Measurements from ENCODE around the gene AIG1. TPM values are rescaled to one million over a fixed set of nuclear protein-coding genes. Genes with fewer than 3 reads are reported as not detected.
"Not testable (repeated sequence)": the region's sequence is repeated elsewhere in the genome, so short reads cannot be mapped to it uniquely, and the experiment has no call there.

The AIG1 gene
- total RNA-seq, 6 experiments from 2014 or later: 50.7 to 70.5 (median 52.5) TPM

DNA sequence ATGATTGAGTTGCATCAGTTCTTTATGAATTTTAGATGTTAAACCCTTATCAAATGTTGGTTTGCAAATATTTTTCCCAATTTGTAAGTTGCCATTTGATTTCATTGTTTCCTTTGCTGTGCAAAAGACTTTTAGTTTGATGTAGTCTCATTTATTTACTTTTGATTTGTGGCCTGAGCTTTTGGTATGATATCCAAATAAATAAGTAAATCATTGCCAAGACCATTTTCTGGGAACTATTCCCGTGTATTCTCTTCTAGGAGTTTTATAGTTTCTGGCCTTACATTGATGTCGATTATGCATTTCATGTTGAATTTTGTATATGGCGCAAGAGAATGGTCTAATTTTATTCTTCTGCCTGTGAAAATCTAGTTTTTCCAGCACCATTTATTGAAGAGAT is 13.4 kb downstream of the AIG1 start:
- TF ChIP-seq, protein P1, sequence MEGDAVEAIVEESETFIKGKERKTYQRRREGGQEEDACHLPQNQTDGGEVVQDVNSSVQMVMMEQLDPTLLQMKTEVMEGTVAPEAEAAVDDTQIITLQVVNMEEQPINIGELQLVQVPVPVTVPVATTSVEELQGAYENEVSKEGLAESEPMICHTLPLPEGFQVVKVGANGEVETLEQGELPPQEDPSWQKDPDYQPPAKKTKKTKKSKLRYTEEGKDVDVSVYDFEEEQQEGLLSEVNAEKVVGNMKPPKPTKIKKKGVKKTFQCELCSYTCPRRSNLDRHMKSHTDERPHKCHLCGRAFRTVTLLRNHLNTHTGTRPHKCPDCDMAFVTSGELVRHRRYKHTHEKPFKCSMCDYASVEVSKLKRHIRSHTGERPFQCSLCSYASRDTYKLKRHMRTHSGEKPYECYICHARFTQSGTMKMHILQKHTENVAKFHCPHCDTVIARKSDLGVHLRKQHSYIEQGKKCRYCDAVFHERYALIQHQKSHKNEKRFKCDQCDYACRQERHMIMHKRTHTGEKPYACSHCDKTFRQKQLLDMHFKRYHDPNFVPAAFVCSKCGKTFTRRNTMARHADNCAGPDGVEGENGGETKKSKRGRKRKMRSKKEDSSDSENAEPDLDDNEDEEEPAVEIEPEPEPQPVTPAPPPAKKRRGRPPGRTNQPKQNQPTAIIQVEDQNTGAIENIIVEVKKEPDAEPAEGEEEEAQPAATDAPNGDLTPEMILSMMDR (IDR thresholded peaks at IDR 0.05): no peak
- peaks cover 29% of the 10 kb centered on the region for H3K36me3 Mint-ChIP-seq (ENCODE audit: low read depth)
- no peak overlapping the region for H3K4me3 Mint-ChIP-seq
- no peaks in the 10 kb centered on the region for H3K4me1 Mint-ChIP-seq (ENCODE audit: low read depth)
- peaks cover 17% of the 10 kb centered on the region for H3K9me3 Mint-ChIP-seq
- no peaks in the 10 kb centered on the region for H3K27me3 Mint-ChIP-seq (ENCODE audit: insufficient read depth)
- no peak for DNase-seq
- no peak overlapping the region for H3K27ac Mint-ChIP-seq

DNA sequence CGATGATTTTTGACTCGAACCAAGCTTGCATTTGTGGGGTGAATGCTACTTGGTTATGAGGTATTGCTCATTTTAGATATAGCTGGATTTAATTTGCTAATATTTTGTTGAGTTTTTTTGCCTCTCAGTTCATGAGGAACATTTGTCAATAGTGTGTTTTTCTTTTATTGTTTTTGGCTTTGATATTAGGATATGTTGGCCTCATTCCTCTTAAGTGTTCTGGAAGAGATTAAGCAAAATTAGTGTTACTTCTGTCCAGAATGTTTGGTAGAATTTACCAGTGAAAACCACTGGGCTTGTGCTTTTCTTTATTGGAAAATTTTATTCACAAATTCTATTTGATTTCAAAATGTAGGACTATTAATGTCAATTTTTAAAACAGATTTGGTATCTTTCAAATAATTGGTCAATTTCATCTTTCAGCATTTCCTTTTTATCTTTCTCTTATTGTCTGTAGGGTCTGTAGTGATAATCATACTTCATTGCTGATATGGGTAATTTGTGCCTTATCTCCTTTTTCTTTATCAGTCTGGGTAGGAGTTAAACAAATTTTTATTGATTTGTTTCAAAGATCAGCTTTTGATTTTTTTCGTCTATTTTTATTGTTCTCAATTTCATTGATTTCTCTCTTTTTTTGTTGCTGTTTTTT is 14.1 kb downstream of the AIG1 start:
- DNase-seq: no peak
- H3K4me1 Mint-ChIP-seq (ENCODE audit: low read depth): no peaks in the 10 kb centered on the region
- no peak overlapping the region for H3K4me3 Mint-ChIP-seq
- H3K27ac Mint-ChIP-seq: no peak overlapping the region
- H3K9me3 Mint-ChIP-seq: peaks cover 17% of the 10 kb centered on the region
- TF ChIP-seq, protein P1 (IDR thresholded peaks at IDR 0.05): no peak
- no peaks in the 10 kb centered on the region for H3K27me3 Mint-ChIP-seq (ENCODE audit: insufficient read depth)
- peaks cover 29% of the 10 kb centered on the region for H3K36me3 Mint-ChIP-seq (ENCODE audit: low read depth)

DNA sequence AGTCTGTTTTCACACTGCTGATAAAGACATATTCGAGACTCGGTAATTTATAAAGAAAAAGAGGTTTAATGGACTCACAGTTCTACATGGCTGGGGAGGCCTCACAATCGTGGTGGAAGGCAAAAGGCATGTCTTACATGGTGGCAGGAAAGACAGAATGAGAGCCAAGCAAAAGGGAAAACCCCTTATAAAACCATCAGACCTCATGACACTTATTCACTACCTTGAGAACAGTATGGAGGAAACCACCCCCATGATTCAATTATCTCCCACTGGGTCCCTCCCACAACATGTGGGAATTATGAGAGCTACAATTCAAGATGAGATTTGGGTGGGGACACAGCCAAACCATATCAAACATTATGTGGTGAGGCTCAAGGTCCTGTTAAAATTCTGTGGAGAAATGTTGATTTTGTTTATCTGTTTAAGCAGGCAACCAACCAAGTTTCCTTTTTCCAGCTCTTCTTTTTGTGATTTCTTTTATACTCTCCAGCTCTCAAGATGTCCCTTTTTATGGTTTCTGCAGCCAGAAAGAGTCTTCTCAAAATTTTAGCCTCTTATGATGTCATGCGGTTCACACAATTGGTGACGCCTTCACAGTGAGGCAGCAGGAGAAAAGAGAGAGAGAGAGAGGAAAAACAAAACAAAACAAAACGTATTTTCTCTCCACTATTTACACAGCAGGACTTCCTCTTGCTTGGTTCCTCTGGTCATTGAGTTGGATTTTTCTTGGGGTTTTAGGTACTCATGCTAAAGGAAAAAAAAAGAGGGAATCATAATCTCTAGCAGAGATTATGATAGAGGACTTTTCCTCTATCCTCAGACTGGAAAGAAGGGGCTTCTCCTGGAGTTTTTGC is 18.0 kb downstream of the AIG1 start:
- no peaks in the 10 kb centered on the region for H3K27me3 Mint-ChIP-seq (ENCODE audit: insufficient read depth)
- H3K4me1 Mint-ChIP-seq (ENCODE audit: low read depth): peaks cover 2% of the 10 kb centered on the region
- peaks cover 15% of the 10 kb centered on the region for H3K9me3 Mint-ChIP-seq
- TF ChIP-seq, protein P1 (IDR thresholded peaks at IDR 0.05): no peak
- no peak overlapping the region for H3K27ac Mint-ChIP-seq
- DNase-seq: no peak
- no peak overlapping the region for H3K4me3 Mint-ChIP-seq
- H3K36me3 Mint-ChIP-seq (ENCODE audit: low read depth): peaks cover 18% of the 10 kb centered on the region

DNA sequence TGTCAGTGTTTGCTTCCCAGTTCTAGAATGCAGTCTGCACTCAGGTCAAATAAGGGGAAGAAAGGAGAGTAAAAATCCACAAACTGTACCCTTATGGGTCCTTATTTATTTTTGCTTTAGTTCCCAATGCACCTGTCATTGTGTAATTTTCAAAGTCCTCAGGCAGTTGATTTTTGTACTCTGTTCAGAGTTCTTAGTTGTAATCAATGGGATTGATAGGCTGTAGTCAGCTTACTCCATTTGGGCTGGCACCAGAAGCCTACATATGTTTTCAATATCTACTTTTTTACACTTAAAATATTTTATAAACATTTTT is 18.6 kb downstream of the AIG1 start:
- Mint-ChIP-seq H3K27ac (no peak overlapping the region), H3K9me3 (peaks cover 9% of the 10 kb centered on the region; the same call in 1 of the 2 replicates), H3K27me3 (ENCODE audit: insufficient read depth) (no peaks in the 10 kb centered on the region), H3K36me3 (ENCODE audit: low read depth) (peaks cover 12% of the 10 kb centered on the region), H3K4me1 (ENCODE audit: low read depth) (peaks cover 8% of the 10 kb centered on the region), H3K4me3 (no peak overlapping the region)
- TF ChIP-seq, protein P1 (IDR thresholded peaks at IDR 0.05): no peak
- no peak for DNase-seq

DNA sequence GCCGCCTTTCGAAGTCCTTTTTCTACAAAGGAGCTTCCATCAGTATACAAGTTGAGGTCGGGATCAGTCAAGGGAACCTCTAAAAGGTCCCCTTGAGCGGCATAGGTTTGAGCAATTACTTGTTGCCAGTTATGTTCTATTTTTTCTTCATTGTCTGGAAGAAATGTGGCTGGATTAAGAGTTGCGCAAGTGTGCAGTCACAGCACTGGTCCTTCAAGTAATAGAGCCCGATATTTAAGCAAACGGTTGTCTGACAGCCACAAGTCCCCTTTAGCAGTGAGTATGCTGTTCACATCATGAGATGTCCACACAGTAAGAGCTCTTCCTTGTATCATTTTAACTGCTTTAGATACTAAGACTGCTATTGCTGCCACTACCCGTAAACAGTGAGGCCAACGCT is 21.6 kb downstream of the AIG1 start:
- not testable (repeated sequence) for H3K27me3 Mint-ChIP-seq (ENCODE audit: insufficient read depth); H3K27ac Mint-ChIP-seq

DNA sequence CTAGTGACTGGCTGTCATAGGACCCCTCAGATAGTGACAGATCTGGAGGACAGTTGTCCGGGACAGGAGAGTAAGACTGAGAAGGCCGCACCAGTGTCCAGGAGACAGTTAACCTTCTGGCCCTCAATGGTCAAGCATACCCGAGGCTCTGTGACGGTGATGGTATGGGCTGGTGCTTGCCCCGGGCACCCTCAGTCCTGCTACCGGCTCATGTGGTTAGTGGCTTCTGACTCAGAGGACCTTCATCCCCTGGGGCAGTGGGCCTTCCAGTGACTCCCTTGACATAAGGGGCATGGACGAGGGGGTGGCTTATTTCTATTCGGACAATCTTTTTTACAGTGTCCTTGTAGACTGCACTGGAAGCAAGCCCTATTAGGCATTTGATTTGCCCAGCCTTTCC is 23.3 kb downstream of the AIG1 start:
- not testable (repeated sequence) for H3K36me3 Mint-ChIP-seq (ENCODE audit: low read depth); H3K9me3 Mint-ChIP-seq; H3K4me3 Mint-ChIP-seq; DNase-seq; H3K27ac Mint-ChIP-seq; H3K27me3 Mint-ChIP-seq (ENCODE audit: insufficient read depth)
- peaks cover 21% of the 10 kb centered on the region for H3K4me1 Mint-ChIP-seq (ENCODE audit: low read depth)

More for the DNA sequence above, 21.6 kb downstream of the AIG1 start:
- not testable (repeated sequence) for DNase-seq; H3K9me3 Mint-ChIP-seq; H3K4me3 Mint-ChIP-seq; H3K36me3 Mint-ChIP-seq (ENCODE audit: low read depth)
- peaks cover 21% of the 10 kb centered on the region for H3K4me1 Mint-ChIP-seq (ENCODE audit: low read depth)

DNA sequence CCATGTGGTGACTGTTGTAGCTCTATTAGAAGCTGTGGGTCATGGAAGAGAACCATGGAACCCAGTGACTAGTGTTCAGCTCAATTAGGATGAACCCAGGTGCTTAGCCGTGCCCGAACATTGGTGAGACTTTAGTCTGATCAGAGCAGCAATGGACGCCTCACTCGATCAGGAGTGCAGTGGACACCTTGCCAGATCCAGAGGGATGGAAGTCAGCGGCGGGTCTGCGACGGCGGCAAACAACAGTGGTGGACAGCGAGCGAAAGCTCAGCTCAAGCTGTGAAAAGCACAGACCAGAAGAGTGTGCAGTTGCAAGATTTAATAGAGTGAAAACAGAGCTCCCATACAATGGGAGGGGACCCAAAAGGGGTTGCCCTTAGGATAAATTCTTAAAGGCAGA is 26.6 kb downstream of the AIG1 start:
- not testable (repeated sequence) for H3K4me3 Mint-ChIP-seq; H3K27ac Mint-ChIP-seq; DNase-seq; H3K36me3 Mint-ChIP-seq (ENCODE audit: low read depth); H3K9me3 Mint-ChIP-seq; H3K27me3 Mint-ChIP-seq (ENCODE audit: insufficient read depth)
- H3K4me1 Mint-ChIP-seq (ENCODE audit: low read depth): peaks cover 21% of the 10 kb centered on the region

All from HFFc6 (cell line).